Measurements from ENCODE around the gene NKAIN2. TPM values are rescaled to one million over a fixed set of nuclear protein-coding genes. Genes with fewer than 3 reads are reported as not detected.
A peak's percentile ranks its signal among the peaks of the same experiment; 100 is the strongest.
"Not testable (repeated sequence)": the region's sequence is repeated elsewhere in the genome, so short reads cannot be mapped to it uniquely, and the experiment has no call there.

Gene NKAIN2
- total RNA-seq, 1 donor from 2014 or later, result 0.37 TPM

- no peak for DNase-seq (ENCODE audit: low read depth)
Measured at GRCh38 chr6:124551711-124552233, 748.1 kb downstream of the NKAIN2 start.

- no peak for DNase-seq (ENCODE audit: low read depth)
Measured at GRCh38 chr6:124557873-124558272, 754.2 kb downstream of the NKAIN2 start.

GRCh38 chr6:124560078-124560477, 756.4 kb downstream of the NKAIN2 start:
- DNase-seq (ENCODE audit: low read depth), result not testable (repeated sequence)

- no peak for DNase-seq (ENCODE audit: low read depth)
Measured at GRCh38 chr6:124560873-124561567, 757.4 kb downstream of the NKAIN2 start.

GRCh38 chr6:124561635-124562130, 758.0 kb downstream of the NKAIN2 start:
- DNase-seq (ENCODE audit: low read depth), result no peak

GRCh38 chr6:124564125-124564524, 760.5 kb downstream of the NKAIN2 start:
- not testable (repeated sequence) for DNase-seq (ENCODE audit: low read depth)

GRCh38 chr6:124567401-124567800, 763.7 kb downstream of the NKAIN2 start:
- DNase-seq (ENCODE audit: low read depth), result no peak

GRCh38 chr6:124573953-124574352, 770.3 kb downstream of the NKAIN2 start:
- peak; percentile 9 for DNase-seq (ENCODE audit: low read depth)

- DNase-seq (ENCODE audit: low read depth), result no peak
Measured at GRCh38 chr6:124577734-124578281, 774.1 kb downstream of the NKAIN2 start.

GRCh38 chr6:124590001-124590400, 786.3 kb downstream of the NKAIN2 start:
- DNase-seq (ENCODE audit: low read depth), result no peak

GRCh38 chr6:124599656-124600055, 796.0 kb downstream of the NKAIN2 start:
- DNase-seq (ENCODE audit: low read depth), result no peak

GRCh38 chr6:124604719-124605118, 801.1 kb downstream of the NKAIN2 start:
- no peak for DNase-seq (ENCODE audit: low read depth)

GRCh38 chr6:124607119-124607627, 803.5 kb downstream of the NKAIN2 start:
- no peak for DNase-seq (ENCODE audit: low read depth)

- DNase-seq (ENCODE audit: low read depth), result no peak
Measured at GRCh38 chr6:124613031-124613430, 809.4 kb downstream of the NKAIN2 start.

GRCh38 chr6:124622351-124622750, 818.7 kb downstream of the NKAIN2 start:
- no peak for DNase-seq (ENCODE audit: low read depth)

GRCh38 chr6:124633655-124634054, 830.0 kb downstream of the NKAIN2 start:
- DNase-seq (ENCODE audit: low read depth), result no peak

GRCh38 chr6:124640432-124640831, 836.8 kb downstream of the NKAIN2 start:
- DNase-seq (ENCODE audit: low read depth), result no peak

- peak; percentile 48 for DNase-seq (ENCODE audit: low read depth)
Measured at GRCh38 chr6:124655866-124656265, 852.2 kb downstream of the NKAIN2 start.

- no peak for DNase-seq (ENCODE audit: low read depth)
Measured at GRCh38 chr6:124658053-124658452, 854.4 kb downstream of the NKAIN2 start.

GRCh38 chr6:124659427-124659826, 855.8 kb downstream of the NKAIN2 start:
- DNase-seq (ENCODE audit: low read depth), result no peak

- DNase-seq (ENCODE audit: low read depth), result no peak
Measured at GRCh38 chr6:124660185-124660584, 856.5 kb downstream of the NKAIN2 start.

GRCh38 chr6:124661097-124661661, 857.5 kb downstream of the NKAIN2 start:
- no peak for DNase-seq (ENCODE audit: low read depth)

Measured in myocyte (in vitro differentiated cells).